GM12878 (cell line): ENCODE results near the gene SF3A1. TPM values are rescaled to one million over a fixed set of nuclear protein-coding genes. Genes with fewer than 3 reads are reported as not detected.
A peak's percentile ranks its signal among the peaks of the same experiment; 100 is the strongest.

ENCODE experiments used
- ATAC-seq: fragments of 200-7000 bp; cut with Tn5 transposase; 3 replicates; pipeline ENCODE4 v1.9.1; 2020; ENCODE audit warnings: mild to moderate bottlenecking, moderate library complexity
- BruUV-seq: library from RNA; stranded (reverse); fragments of 400-500 nt; replicated peaks from 2 replicates; lab custom pipeline; 2021; lab: Mats Ljungman, UMichigan
- CTCF ChIA-PET: fragments of 300-600 bp; sonication (Branson Sonifier 250); formaldehyde crosslinking; extraction: SDS; loops from one replicate; lab custom pipeline; 2021; ENCODE audit warnings: inconsistent platforms; lab: Yijun Ruan, JAX
- POLR2A ChIA-PET: fragments of 350-600 bp; formaldehyde crosslinking; extraction: SDS; loops from one replicate; lab custom pipeline; 2021; ENCODE audit warnings: inconsistent platforms; lab: Charles Lee
- RAD21 ChIA-PET: fragments of 300-600 bp; sonication (Branson Sonifier 250); formaldehyde crosslinking; loops from one replicate; lab custom pipeline; 2023; ENCODE audit warnings: antibody characterized with exemption; ENCODE audit not compliant: unreplicated experiment; lab: Charles Lee
- SMC1A ChIA-PET: fragments of 300-600 bp; sonication (Branson Sonifier 250); formaldehyde crosslinking; loops from one replicate; lab custom pipeline; 2023; ENCODE audit not compliant: unreplicated experiment, uncharacterized antibody; lab: Charles Lee
- DNase-seq: peaks from one replicate; pipeline ENCODE4 v3.0.0-alpha.2; 2011; ENCODE audit warnings: low read depth, low spot score
- FAIRE-seq: peaks from 3 replicates; lab custom pipeline; 2011; peaks lifted over from hg19 to GRCh38; lab: Jason Lieb, UNC
- H2AFZ ChIP-seq: 2 replicates; pipeline ENCODE4 v1.6.0; 2011; ENCODE audit warnings: low read depth, low read length, control low read depth; ENCODE audit not compliant: control insufficient read depth
- H3K27ac ChIP-seq: 2 replicates; pipeline ENCODE4 v1.5.1; 2011; ENCODE audit warnings: control low read depth; ENCODE audit not compliant: control insufficient read depth, insufficient read depth
- H3K27me3 ChIP-seq, 2 experiments: replicated peaks in 1 of 2; 2 replicates each; pipeline versions ENCODE4 v1.6.0 to v1.6.1; 2011; ENCODE audit warnings: low read length in 1 of 2; ENCODE audit not compliant: control insufficient read depth in 2 of 2, insufficient read depth in 2 of 2
- H3K36me3 ChIP-seq, 2 experiments: 2 replicates each; pipeline ENCODE4 v1.5.1; 2011; ENCODE audit warnings: low read length in 1 of 2; ENCODE audit not compliant: control insufficient read depth in 2 of 2, insufficient read depth in 2 of 2
- H3K4me1 ChIP-seq: 2 replicates; pipeline ENCODE4 v1.6.1; 2011; ENCODE audit warnings: mild to moderate bottlenecking, low read length, moderate library complexity, mixed read lengths; ENCODE audit not compliant: control insufficient read depth, insufficient read depth
- H3K4me2 ChIP-seq: 2 replicates; pipeline ENCODE4 v1.6.0; 2011; ENCODE audit warnings: control low read depth; ENCODE audit not compliant: control insufficient read depth, insufficient read depth
- H3K4me3 ChIP-seq: fragments of 200-600 bp; sonication (generic); 2 replicates; pipeline ENCODE4 v1.5.1; 2016
- H3K79me2 ChIP-seq: 2 replicates; pipeline ENCODE4 v1.6.0; 2011; ENCODE audit warnings: low read length; ENCODE audit not compliant: control insufficient read depth, insufficient read depth
- H3K9ac ChIP-seq: 2 replicates; pipeline ENCODE4 v1.8.0; 2011; ENCODE audit warnings: low read length, control low read depth, mixed read lengths; ENCODE audit not compliant: control insufficient read depth, insufficient read depth
- H3K9me3 ChIP-seq: replicated peaks from 3 replicates; pipeline ENCODE4 v1.5.1; 2011; ENCODE audit warnings: mild to moderate bottlenecking, low read length; ENCODE audit not compliant: control insufficient read depth, insufficient read depth
- H4K20me1 ChIP-seq: 2 replicates; pipeline ENCODE4 v1.6.0; 2011; ENCODE audit not compliant: control insufficient read depth, insufficient read depth
- BMI1 ChIP-seq: fragments of 450-650 bp; IDR thresholded peaks from 2 replicates; pipeline ENCODE4 v1.6.1; 2016; ENCODE audit warnings: mild to moderate bottlenecking, moderate library complexity, borderline replicate concordance
- CBFB ChIP-seq: IDR thresholded peaks from 2 replicates; pipeline ENCODE4 v1.6.1; 2016; ENCODE audit warnings: antibody characterized with exemption, low read depth
- CHD2 ChIP-seq: IDR thresholded peaks from 2 replicates; pipeline ENCODE4 v1.6.1; 2011; ENCODE audit warnings: low read depth, low read length, improper control_type of control experiment, borderline replicate concordance
- ETV6 ChIP-seq, 2 experiments: fragments of 450-650 bp in 1 of 2; IDR thresholded peaks in 1 of 2; conservative IDR thresholded peaks in 1 of 2; 2 replicates each; pipeline ENCODE4 v1.6.1; 2014; ENCODE audit warnings: antibody characterized with exemption in 1 of 2, borderline replicate concordance in 1 of 2, low read depth in 1 of 2, mild to moderate bottlenecking in 1 of 2, moderate library complexity in 1 of 2
- IKZF1 ChIP-seq: fragments of 450-650 bp; conservative IDR thresholded peaks from 2 replicates; pipeline ENCODE4 v1.6.1; 2017; ENCODE audit warnings: antibody characterized with exemption, mild to moderate bottlenecking
- IKZF2 ChIP-seq, 2 experiments: fragments of 450-650 bp; IDR thresholded peaks; 2 replicates each; pipeline ENCODE4 v1.6.1; 2017; ENCODE audit warnings: mild to moderate bottlenecking in 2 of 2, moderate library complexity in 2 of 2
- MEF2B ChIP-seq: fragments of 450-650 bp; IDR thresholded peaks from 2 replicates; pipeline ENCODE4 v1.6.1; 2018; ENCODE audit warnings: mild to moderate bottlenecking, moderate library complexity; ENCODE audit not compliant: partially characterized antibody, poor library complexity, severe bottlenecking
- MTA3 ChIP-seq: IDR thresholded peaks from 2 replicates; pipeline ENCODE4 v1.6.1; 2012; ENCODE audit warnings: low read length, inconsistent platforms, borderline replicate concordance
- NRF1 ChIP-seq: conservative IDR thresholded peaks from 2 replicates; pipeline ENCODE4 v1.6.1; 2011; ENCODE audit warnings: mild to moderate bottlenecking, low read depth, low read length, improper control_type of control experiment
- POLR2A ChIP-seq: IDR thresholded peaks from 2 replicates; pipeline ENCODE4 v1.6.1; 2011; ENCODE audit warnings: low read depth, mild to moderate bottlenecking, low read length
- RBBP5 ChIP-seq: fragments of 200-600 bp; sonication (generic); conservative IDR thresholded peaks from 2 replicates; pipeline ENCODE4 v1.6.1; 2016
- RELA ChIP-seq: fragments of 450-650 bp; IDR thresholded peaks from 2 replicates; pipeline ENCODE4 v1.8.0; 2014; ENCODE audit warnings: borderline replicate concordance; ENCODE audit not compliant: partially characterized antibody
- RFX5 ChIP-seq: IDR thresholded peaks from 2 replicates; pipeline ENCODE4 v1.6.1; 2011; ENCODE audit warnings: low read depth, low read length, improper control_type of control experiment
- SIN3A ChIP-seq: IDR thresholded peaks from 2 replicates; pipeline ENCODE4 v1.6.1; 2012; ENCODE audit warnings: low read depth, low read length, improper control_type of control experiment
- SMAD1 ChIP-seq: fragments of 450-650 bp; IDR thresholded peaks from 2 replicates; pipeline ENCODE4 v1.6.1; 2018; ENCODE audit warnings: mild to moderate bottlenecking, low read depth; ENCODE audit not compliant: partially characterized antibody
- SREBF2 ChIP-seq: IDR thresholded peaks from 2 replicates; pipeline ENCODE4 v1.6.1; 2012; ENCODE audit warnings: mild to moderate bottlenecking, low read length
- TCF3 ChIP-seq: IDR thresholded peaks from 2 replicates; pipeline ENCODE4 v1.6.1; 2012; ENCODE audit warnings: low read depth, mild to moderate bottlenecking, low read length, borderline replicate concordance; ENCODE audit not compliant: insufficient read depth
- WRNIP1 ChIP-seq: IDR thresholded peaks from 2 replicates; pipeline ENCODE4 v1.6.1; 2011; ENCODE audit warnings: low read depth, low read length, improper control_type of control experiment, borderline replicate concordance
- ZNF687 ChIP-seq: fragments of 450-650 bp; IDR thresholded peaks from 2 replicates; pipeline ENCODE4 v1.6.1; 2017; ENCODE audit warnings: mild to moderate bottlenecking, moderate library complexity
- WGBS: methylation state at CpG from one replicate; pipeline ENCODE4 v1.1.6; 2016; ENCODE audit warnings: low lambda C conversion rate; ENCODE audit not compliant: insufficient replicate concordance, insufficient coverage; ENCODE audit errors: missing lambda C conversion rate; 5-methylcytosine and 5-hydroxymethylcytosine counted together
- in situ Hi-C: fragments of 300-500 bp; cut with MboI; formaldehyde crosslinking; loops from 9 replicates; pipeline ENCODE4 v1.14.3; 2018; ENCODE audit warnings: mixed read lengths
- intact Hi-C: fragments of 100-400 bp; cut with micrococcal nuclease; formaldehyde crosslinking; loops from one replicate; pipeline ENCODE4 v1.14.2; 2022; ENCODE audit not compliant: unreplicated experiment
- polyA plus RNA-seq, 11 experiments: library from polyadenylated mRNA; depleted of rRNA in 4 of 11; unstranded in 6 of 11; stranded (reverse) in 5 of 11; fragments of >200 nt; fragmentation: Nextera tagmentation in 4 of 11; fragmentation: Illumina TruSeq in 1 of 11; extraction: Ambion mirVana in 4 of 11; extraction: Trizol in 1 of 11; gene quantifications; 1 replicate in 1 of 11; 2 replicates in 10 of 11; pipeline versions ENCODE4 v1.2.1 to v1.2.3, GENCODE V29; 2011 to 2016; ENCODE audit warnings: inconsistent platforms in 2 of 11, missing spikeins in 2 of 11, low read depth in 1 of 11
- total RNA-seq, 4 experiments: library from RNA; depleted of rRNA in 3 of 4; stranded (reverse); fragments of >200 nt in 3 of 4; fragmentation: Illumina TruSeq in 1 of 4; extraction: Trizol in 1 of 4; gene quantifications; 2 replicates each; pipeline versions ENCODE4 v1.2.1 to v1.2.3, GENCODE V29; 2013 to 2021

SF3A1 gene
- total and polyA plus RNA-seq, 10 of the 15 experiments (the other 5 are each of a cell fraction or from before 2014, with no cell fraction given), result 10.4 to 239 (median 46.0) TPM

- FAIRE-seq (no peak), DNase-seq (peak; percentile 58), ATAC-seq (peak; percentile 69)
- POLR2A ChIA-PET, result interaction anchor here (0.5 to 16.1 kb wide), 10 partner anchors 11 to 114 kb away, joined by 3 to 198 read pairs (median 6); partner anchors contain the start of genes CCDC157, SF3A1 and TBC1D10A
- SMC1A ChIA-PET, result interaction anchor here (0.6 to 9.7 kb wide), 12 partner anchors 9 to 112 kb away, joined by 3 to 92 read pairs (median 4); partner anchors contain the start of genes CASTOR1, CCDC157, RNF215 and SF3A1
- WGBS, result 5% methylated on average over 7 of the region's 7 CpGs
- 0 out of 2 replicates have a peak overlapping the region, but pooled peaks have one; percentile 7 for H3K4me3 ChIP-seq
- intact Hi-C loops, result loop anchor here (2.0 kb wide), 1 partner anchor 15 kb away; no protein-coding TSS in a partner anchor
- peak overlapping the region; percentile 49; the same call in 1 of the 2 replicates for H3K9ac ChIP-seq
- peaks cover 0 to under 1% of the 10 kb centered on the region in 2 experiments; a peak in 1 of 4 replicates for H3K36me3 ChIP-seq
- RAD21 ChIA-PET, result interaction anchor here (0.6 to 8.2 kb wide), 9 partner anchors 15 to 115 kb away, joined by 3 to 88 read pairs (median 5); partner anchors contain the start of genes CASTOR1, CCDC157, RNF215 and SF3A1
- BruUV-seq, result no TSS peak
- no peak overlapping the region for H2AFZ ChIP-seq
- CTCF ChIA-PET, result interaction anchor here (0.6 to 18.4 kb wide), 7 partner anchors 15 to 946 kb away, joined by 3 to 177 read pairs (median 4); partner anchors contain the start of genes CASTOR1 and TBC1D10A
- peak overlapping the region; percentile 89 for H3K4me2 ChIP-seq
- no peaks in the 10 kb centered on the region for H4K20me1 ChIP-seq
- H3K9me3 ChIP-seq, result no peaks in the 10 kb centered on the region
- no peaks in the 10 kb centered on the region for H3K27me3 ChIP-seq
- in situ Hi-C loops, result no loop called here
- peaks cover 97% of the 10 kb centered on the region for H3K4me1 ChIP-seq
- peak overlapping the region; percentile 87 for H3K27ac ChIP-seq
- H3K79me2 ChIP-seq, result peaks cover 78% of the 10 kb centered on the region
- no peak for TF ChIP-seq RFX5
- TF ChIP-seq SMAD1, result no peak
- TF ChIP-seq ETV6 (conservative IDR thresholded peaks at IDR 0.05 in 1 of 2, IDR thresholded peaks at IDR 0.05 in 1 of 2; ENCODE audit: borderline replicate concordance in 1 of 2, low read depth in 1 of 2), result no peak
- no peak for TF ChIP-seq RBBP5
- no peak for TF ChIP-seq NRF1
- TF ChIP-seq SIN3A, result 0 out of 2 replicates have a peak, but pooled peaks have one; percentile 21
- no peak for TF ChIP-seq BMI1
- TF ChIP-seq MEF2B, result peak; percentile 53
- no peak for TF ChIP-seq POLR2A
- TF ChIP-seq CBFB, result no peak
- no peak for TF ChIP-seq RELA
- 0 out of 2 replicates have a peak, but pooled peaks have one; percentile 50 for TF ChIP-seq TCF3
- peak; percentile 92 for TF ChIP-seq ZNF687
- no peak; the same call in 1 of the 2 replicates for TF ChIP-seq MTA3
- 0 out of 2 replicates have a peak, but pooled peaks have one; percentile 42 for TF ChIP-seq WRNIP1
- TF ChIP-seq SREBF2, result no peak
- TF ChIP-seq CHD2, result no peak
- TF ChIP-seq IKZF1, result peak; percentile 49; the same call in 1 of the 2 replicates
- TF ChIP-seq IKZF2 (IDR thresholded peaks at IDR 0.05), result peak in 1 of 2 experiments; percentile 27; a peak in 2 of 4 replicates
These were observed 46.5 kb downstream of the SF3A1 start for GRCh38 chr22:30309951-30310741.
